ENCODE measurements around the gene PYGL. TPM values are rescaled to one million over a fixed set of nuclear protein-coding genes. Genes with fewer than 3 reads are reported as not detected.

The PYGL gene
- total RNA-seq, 1 donor from 2014 or later: 21.1 TPM

- TF ChIP-seq, protein P1, sequence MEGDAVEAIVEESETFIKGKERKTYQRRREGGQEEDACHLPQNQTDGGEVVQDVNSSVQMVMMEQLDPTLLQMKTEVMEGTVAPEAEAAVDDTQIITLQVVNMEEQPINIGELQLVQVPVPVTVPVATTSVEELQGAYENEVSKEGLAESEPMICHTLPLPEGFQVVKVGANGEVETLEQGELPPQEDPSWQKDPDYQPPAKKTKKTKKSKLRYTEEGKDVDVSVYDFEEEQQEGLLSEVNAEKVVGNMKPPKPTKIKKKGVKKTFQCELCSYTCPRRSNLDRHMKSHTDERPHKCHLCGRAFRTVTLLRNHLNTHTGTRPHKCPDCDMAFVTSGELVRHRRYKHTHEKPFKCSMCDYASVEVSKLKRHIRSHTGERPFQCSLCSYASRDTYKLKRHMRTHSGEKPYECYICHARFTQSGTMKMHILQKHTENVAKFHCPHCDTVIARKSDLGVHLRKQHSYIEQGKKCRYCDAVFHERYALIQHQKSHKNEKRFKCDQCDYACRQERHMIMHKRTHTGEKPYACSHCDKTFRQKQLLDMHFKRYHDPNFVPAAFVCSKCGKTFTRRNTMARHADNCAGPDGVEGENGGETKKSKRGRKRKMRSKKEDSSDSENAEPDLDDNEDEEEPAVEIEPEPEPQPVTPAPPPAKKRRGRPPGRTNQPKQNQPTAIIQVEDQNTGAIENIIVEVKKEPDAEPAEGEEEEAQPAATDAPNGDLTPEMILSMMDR (IDR thresholded peaks at IDR 0.05; ENCODE audit: unreplicated experiment): no peak
- no peaks in the 10 kb centered on the region for H3K27me3 Mint-ChIP-seq (ENCODE audit: unreplicated experiment)
- DNase-seq (ENCODE audit: low spot score): no peak
Measured at GRCh38 chr14:50979941-50980850, 35.9 kb upstream of the PYGL start.

GRCh38 chr14:50978888-50979287, 34.6 kb upstream of the PYGL start:
- H3K27me3 Mint-ChIP-seq (ENCODE audit: unreplicated experiment): no peaks in the 10 kb centered on the region
- DNase-seq (ENCODE audit: low spot score): no peak
- H3K4me1 Mint-ChIP-seq (ENCODE audit: unreplicated experiment): no peaks in the 10 kb centered on the region
- H3K36me3 Mint-ChIP-seq (ENCODE audit: low read depth, unreplicated experiment): no peaks in the 10 kb centered on the region
- no peaks in the 10 kb centered on the region for H3K9me3 Mint-ChIP-seq (ENCODE audit: unreplicated experiment)
- no peak overlapping the region for H3K4me3 Mint-ChIP-seq (ENCODE audit: unreplicated experiment)
- TF ChIP-seq, protein P1 (IDR thresholded peaks at IDR 0.05; ENCODE audit: unreplicated experiment): no peak
- no peak overlapping the region for H3K27ac Mint-ChIP-seq (ENCODE audit: unreplicated experiment)

More at GRCh38 chr14:50979941-50980850, 35.9 kb upstream of the PYGL start:
- Mint-ChIP-seq H3K4me3 (ENCODE audit: unreplicated experiment) (no peak overlapping the region), H3K27ac (ENCODE audit: unreplicated experiment) (no peak overlapping the region), H3K36me3 (ENCODE audit: low read depth, unreplicated experiment) (no peaks in the 10 kb centered on the region), H3K9me3 (ENCODE audit: unreplicated experiment) (no peaks in the 10 kb centered on the region), H3K4me1 (ENCODE audit: unreplicated experiment) (no peaks in the 10 kb centered on the region)

DNA sequence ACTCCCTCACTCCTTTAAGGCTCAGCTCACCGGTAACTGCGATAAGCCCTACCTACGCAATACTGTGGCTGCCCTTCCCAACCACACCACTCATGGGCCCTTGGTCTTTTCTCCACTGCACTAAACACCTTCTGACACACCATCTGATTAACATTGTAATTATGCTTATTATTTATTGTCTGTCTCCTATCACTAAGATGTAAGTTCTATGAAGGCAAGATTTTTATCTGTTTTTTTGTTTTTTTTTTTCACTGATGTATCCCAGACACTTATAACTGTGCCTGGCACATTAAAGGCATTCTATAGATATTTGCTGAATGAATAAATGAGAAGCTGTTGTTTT, 34.2 kb upstream of the PYGL start:
- no peak for DNase-seq (ENCODE audit: low spot score)
- TF ChIP-seq, protein P1 (IDR thresholded peaks at IDR 0.05; ENCODE audit: unreplicated experiment): no peak
- Mint-ChIP-seq H3K9me3 (ENCODE audit: unreplicated experiment) (no peaks in the 10 kb centered on the region), H3K27me3 (ENCODE audit: unreplicated experiment) (no peaks in the 10 kb centered on the region), H3K27ac (ENCODE audit: unreplicated experiment) (no peak overlapping the region), H3K4me3 (ENCODE audit: unreplicated experiment) (no peak overlapping the region), H3K36me3 (ENCODE audit: low read depth, unreplicated experiment) (no peaks in the 10 kb centered on the region), H3K4me1 (ENCODE audit: unreplicated experiment) (no peaks in the 10 kb centered on the region)

- Mint-ChIP-seq H3K27ac (ENCODE audit: unreplicated experiment) (no peak overlapping the region), H3K4me1 (ENCODE audit: unreplicated experiment) (no peaks in the 10 kb centered on the region), H3K27me3 (ENCODE audit: unreplicated experiment) (no peaks in the 10 kb centered on the region), H3K36me3 (ENCODE audit: low read depth, unreplicated experiment) (no peaks in the 10 kb centered on the region), H3K9me3 (ENCODE audit: unreplicated experiment) (no peaks in the 10 kb centered on the region), H3K4me3 (ENCODE audit: unreplicated experiment) (no peak overlapping the region)
- TF ChIP-seq, protein P1 (IDR thresholded peaks at IDR 0.05; ENCODE audit: unreplicated experiment): no peak
- DNase-seq (ENCODE audit: low spot score): no peak
Measured at GRCh38 chr14:50977863-50978528, 33.7 kb upstream of the PYGL start.

DNA sequence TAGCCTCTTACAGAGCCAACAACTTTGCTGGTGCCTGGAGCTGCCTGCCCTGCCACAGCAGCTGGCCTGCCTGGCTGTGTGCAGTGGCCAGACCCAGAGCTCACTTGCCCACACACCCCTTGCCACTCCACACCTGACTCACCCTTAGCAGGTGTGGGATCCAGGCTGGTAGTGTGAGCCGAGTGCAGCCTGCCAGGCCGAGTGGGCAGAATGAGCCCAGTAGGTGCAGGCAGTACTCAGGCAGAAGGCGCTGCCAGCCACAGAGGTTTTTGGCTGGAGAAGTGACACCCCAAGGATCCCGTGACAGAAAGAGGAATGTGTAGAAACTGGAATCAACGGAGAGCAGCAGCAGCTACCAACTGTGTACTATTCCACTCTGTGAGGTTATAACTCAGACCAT, 29.8 kb upstream of the PYGL start:
- no peaks in the 10 kb centered on the region for H3K9me3 Mint-ChIP-seq (ENCODE audit: unreplicated experiment)
- no peaks in the 10 kb centered on the region for H3K27me3 Mint-ChIP-seq (ENCODE audit: unreplicated experiment)
- H3K36me3 Mint-ChIP-seq (ENCODE audit: low read depth, unreplicated experiment): peaks cover 4% of the 10 kb centered on the region
- no peaks in the 10 kb centered on the region for H3K4me1 Mint-ChIP-seq (ENCODE audit: unreplicated experiment)
- TF ChIP-seq, protein P1 (IDR thresholded peaks at IDR 0.05; ENCODE audit: unreplicated experiment): no peak
- no peak overlapping the region for H3K4me3 Mint-ChIP-seq (ENCODE audit: unreplicated experiment)
- no peak overlapping the region for H3K27ac Mint-ChIP-seq (ENCODE audit: unreplicated experiment)
- no peak for DNase-seq (ENCODE audit: low spot score)
